Lower lobe of right lung (tissue), 2 donors: ENCODE data around the gene GPR25. TPM values are rescaled to one million over a fixed set of nuclear protein-coding genes. Genes with fewer than 3 reads are reported as not detected.
A peak's percentile ranks its signal among the peaks of the same experiment; 100 is the strongest.

Experiments used
- ATAC-seq, 2 donors: fragments of 200-7000 bp; cut with Tn5 transposase; one replicate each; pipeline ENCODE4 v1.9.1; 2020 to 2022; ENCODE audit warnings: mild to moderate bottlenecking in 2 of 2, moderate library complexity in 2 of 2
- DNase-seq: peaks from one replicate; pipeline ENCODE4 v3.0.0-alpha.2; 2020
- H3K27ac ChIP-seq: fragments of 200-600 bp; one replicate; pipeline ENCODE4 v1.8.0; 2022
- H3K27me3 ChIP-seq: fragments of 200-600 bp; one replicate; pipeline ENCODE4 v1.8.0; 2022; ENCODE audit warnings: low read depth
- H3K36me3 ChIP-seq: fragments of 200-600 bp; one replicate; pipeline ENCODE4 v1.8.0; 2022; ENCODE audit warnings: mild to moderate bottlenecking
- H3K4me1 ChIP-seq: fragments of 200-600 bp; one replicate; pipeline ENCODE4 v1.8.0; 2022
- H3K4me3 ChIP-seq: fragments of 200-600 bp; one replicate; pipeline ENCODE4 v1.8.0; 2022; ENCODE audit warnings: mild to moderate bottlenecking
- H3K9me3 ChIP-seq: fragments of 200-600 bp; one replicate; pipeline ENCODE4 v1.8.0; 2022
- intact Hi-C: fragments of 100-400 bp; cut with DNase I; formaldehyde crosslinking; loops from one replicate; pipeline ENCODE4 v1.11.0; 2022
- total RNA-seq: library from RNA; stranded (reverse); fragmentation: NEBNext Ultra II Directional; extraction: Animal tissue kit (Norgen Biotek cat#: 25700); gene quantifications from one replicate; pipeline ENCODE4 v1.2.1, GENCODE V29; 2021
- TF ChIP-seq, protein P1 (sequence below): fragments of 200-600 bp; IDR thresholded peaks from one replicate; pipeline ENCODE4 v1.8.0; 2022; ENCODE audit warnings: antibody characterized with exemption, mild to moderate bottlenecking
- donor health status: DM: no; HTN: yes; CAD: no; lungs with severe emphysema.

The GPR25 gene
- total RNA-seq, 1 donor from 2014 or later = 0.62 TPM

DNA sequence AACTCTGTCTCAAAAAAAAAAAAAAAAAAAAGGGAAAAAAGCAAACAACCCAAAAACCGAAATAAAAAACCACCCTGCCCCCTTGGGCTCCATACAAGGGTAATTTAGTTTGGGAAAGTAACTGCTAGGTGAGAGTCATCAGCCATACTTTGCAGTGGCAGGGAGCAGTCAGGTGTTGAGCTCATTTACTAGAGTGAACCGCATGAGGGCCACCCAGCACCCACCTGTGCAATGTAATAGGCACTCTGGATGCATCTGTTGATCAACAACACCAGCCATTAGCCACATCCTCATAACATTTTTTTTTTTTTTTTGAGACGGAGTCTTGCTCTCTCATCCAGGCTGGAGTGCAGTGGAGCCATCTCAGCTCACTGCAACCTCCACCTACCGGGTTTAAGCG lies 31.0 kb downstream of the GPR25 start:
- intact Hi-C loops = no loop called here
- H3K9me3 ChIP-seq = no peaks in the 10 kb centered on the region
- no peaks in the 10 kb centered on the region for H3K36me3 ChIP-seq
- H3K27ac ChIP-seq = no peak overlapping the region
- ATAC-seq (no peak), DNase-seq (no peak)
- no peaks in the 10 kb centered on the region for H3K4me1 ChIP-seq
- no peaks in the 10 kb centered on the region for H3K27me3 ChIP-seq
- TF ChIP-seq, protein P1, sequence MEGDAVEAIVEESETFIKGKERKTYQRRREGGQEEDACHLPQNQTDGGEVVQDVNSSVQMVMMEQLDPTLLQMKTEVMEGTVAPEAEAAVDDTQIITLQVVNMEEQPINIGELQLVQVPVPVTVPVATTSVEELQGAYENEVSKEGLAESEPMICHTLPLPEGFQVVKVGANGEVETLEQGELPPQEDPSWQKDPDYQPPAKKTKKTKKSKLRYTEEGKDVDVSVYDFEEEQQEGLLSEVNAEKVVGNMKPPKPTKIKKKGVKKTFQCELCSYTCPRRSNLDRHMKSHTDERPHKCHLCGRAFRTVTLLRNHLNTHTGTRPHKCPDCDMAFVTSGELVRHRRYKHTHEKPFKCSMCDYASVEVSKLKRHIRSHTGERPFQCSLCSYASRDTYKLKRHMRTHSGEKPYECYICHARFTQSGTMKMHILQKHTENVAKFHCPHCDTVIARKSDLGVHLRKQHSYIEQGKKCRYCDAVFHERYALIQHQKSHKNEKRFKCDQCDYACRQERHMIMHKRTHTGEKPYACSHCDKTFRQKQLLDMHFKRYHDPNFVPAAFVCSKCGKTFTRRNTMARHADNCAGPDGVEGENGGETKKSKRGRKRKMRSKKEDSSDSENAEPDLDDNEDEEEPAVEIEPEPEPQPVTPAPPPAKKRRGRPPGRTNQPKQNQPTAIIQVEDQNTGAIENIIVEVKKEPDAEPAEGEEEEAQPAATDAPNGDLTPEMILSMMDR = no peak
- no peak overlapping the region for H3K4me3 ChIP-seq

DNA sequence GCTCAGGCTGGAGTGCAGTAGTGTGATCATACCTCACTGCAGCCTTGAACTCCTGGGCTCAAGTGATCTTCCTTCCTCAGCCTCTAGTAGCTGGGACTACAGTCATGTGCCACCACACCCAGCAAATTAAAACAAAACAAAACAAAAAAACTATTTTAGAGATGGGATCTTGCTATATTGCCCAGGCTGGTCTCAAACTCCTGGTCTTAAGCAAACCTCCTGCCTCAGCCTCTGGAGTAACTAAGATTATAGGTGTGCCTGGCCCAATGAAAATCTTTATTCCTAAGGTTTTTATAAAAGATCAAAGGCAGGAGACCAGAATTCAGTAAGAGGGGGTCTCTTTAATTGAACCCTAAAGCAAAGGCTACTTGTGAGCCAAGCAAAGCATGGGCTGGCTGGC lies 32.0 kb downstream of the GPR25 start:
- Histone ChIP-seq H3K4me3 (no peak overlapping the region), H3K27me3 (no peaks in the 10 kb centered on the region), H3K4me1 (no peaks in the 10 kb centered on the region), H3K27ac (no peak overlapping the region), H3K9me3 (no peaks in the 10 kb centered on the region), H3K36me3 (no peaks in the 10 kb centered on the region)
- ATAC-seq (no peak), DNase-seq (no peak)
- TF ChIP-seq, protein P1 = no peak
- intact Hi-C loops = no loop called here

DNA sequence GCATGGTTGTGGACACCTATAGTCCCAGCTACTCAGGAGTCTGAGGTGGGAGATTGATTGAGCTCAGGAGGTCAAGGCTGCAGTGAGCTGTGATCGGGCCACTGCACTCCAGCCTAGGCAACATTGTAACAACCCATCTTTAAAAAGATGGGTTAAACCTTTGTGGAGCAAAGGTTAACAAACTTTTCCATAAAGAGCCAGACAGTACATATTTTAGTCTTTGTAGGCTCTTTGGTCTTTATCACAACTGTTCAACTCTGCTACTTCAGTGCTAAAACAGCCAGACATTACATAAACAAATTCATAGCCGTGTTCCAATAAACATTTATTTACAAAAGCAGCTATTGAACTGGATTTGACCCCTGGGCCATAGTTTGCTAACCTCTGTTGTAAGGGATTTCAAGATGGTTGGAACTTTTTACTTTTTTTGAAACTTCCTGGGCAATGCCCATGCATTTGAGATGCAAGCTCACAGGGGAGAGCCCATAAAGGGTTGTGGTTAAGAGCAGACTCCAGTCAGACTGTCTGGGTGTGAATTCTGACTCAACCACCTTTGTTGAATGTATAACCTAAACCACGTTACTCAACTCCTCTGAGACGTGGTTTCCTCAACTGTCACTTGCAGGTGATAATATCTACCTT lies 32.8 kb downstream of the GPR25 start:
- Histone ChIP-seq H3K4me3 (no peak overlapping the region), H3K27me3 (no peaks in the 10 kb centered on the region), H3K27ac (no peak overlapping the region), H3K4me1 (no peaks in the 10 kb centered on the region), H3K36me3 (no peaks in the 10 kb centered on the region), H3K9me3 (no peaks in the 10 kb centered on the region)
- ATAC-seq (peak in 1 of 2 donors; percentile 28), DNase-seq (no peak)
- TF ChIP-seq, protein P1 = no peak
- intact Hi-C loops = no loop called here

DNA sequence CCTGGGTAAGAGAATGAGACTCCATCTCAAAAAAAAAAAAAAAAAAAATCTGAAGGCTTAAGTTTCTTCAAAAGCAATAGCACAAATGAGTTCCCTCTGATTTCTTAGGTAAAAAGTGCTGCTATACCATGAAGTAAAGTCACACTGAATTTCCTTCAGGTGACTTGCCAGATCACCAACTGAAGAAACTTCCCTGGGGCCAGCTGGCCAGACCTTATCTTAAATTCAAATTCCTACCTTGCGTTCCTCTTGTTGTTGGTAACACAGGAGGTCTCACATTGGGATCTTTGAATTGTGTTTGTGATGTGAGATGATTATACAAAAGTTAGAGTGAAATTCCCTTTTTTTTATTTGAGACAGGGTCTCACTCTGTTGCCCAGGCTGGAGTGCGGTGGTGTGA lies 33.7 kb downstream of the GPR25 start:
- H3K36me3 ChIP-seq = no peaks in the 10 kb centered on the region
- no peaks in the 10 kb centered on the region for H3K9me3 ChIP-seq
- intact Hi-C loops = no loop called here
- TF ChIP-seq, protein P1 = no peak
- DNase-seq = no peak
- H3K27ac ChIP-seq = no peak overlapping the region
- H3K4me1 ChIP-seq = no peaks in the 10 kb centered on the region
- no peaks in the 10 kb centered on the region for H3K27me3 ChIP-seq
- H3K4me3 ChIP-seq = no peak overlapping the region
- ATAC-seq = no peak

DNA sequence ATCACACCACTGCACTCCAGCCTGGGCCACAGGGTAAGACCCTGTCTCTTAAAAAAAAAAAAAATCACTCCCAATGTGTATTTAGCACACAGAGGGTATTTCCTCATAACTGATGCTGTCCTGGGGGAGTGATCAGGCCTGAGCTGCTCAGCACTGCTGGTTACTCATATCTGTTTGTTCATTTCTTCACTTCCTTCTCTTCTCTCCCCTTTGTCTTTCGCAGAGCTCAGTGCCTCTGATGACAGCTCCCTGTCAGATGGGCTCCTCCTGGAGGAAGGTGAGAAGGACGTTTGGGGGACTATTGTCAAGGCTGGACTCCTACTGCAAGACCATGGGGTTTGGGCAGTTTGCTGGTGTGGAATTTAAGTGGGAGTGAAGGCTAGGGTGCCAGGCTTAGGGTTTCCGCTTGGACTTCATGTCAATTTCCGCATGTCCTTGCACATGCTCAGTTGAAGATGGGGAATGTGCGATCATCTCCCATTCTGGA lies 34.9 kb downstream of the GPR25 start:
- Histone ChIP-seq H3K4me1 (no peaks in the 10 kb centered on the region), H3K36me3 (no peaks in the 10 kb centered on the region), H3K9me3 (no peaks in the 10 kb centered on the region), H3K27ac (no peak overlapping the region), H3K4me3 (no peak overlapping the region), H3K27me3 (no peaks in the 10 kb centered on the region)
- ATAC-seq (no peak), DNase-seq (no peak)
- intact Hi-C loops = no loop called here
- TF ChIP-seq, protein P1 = no peak
